Gastrocnemius medialis (tissue), 4 donors: Measurements from ENCODE around the gene MLN.

Experiments
- POLR2A ChIP-seq, 2 donors: fragments of 450-650 bp; IDR thresholded peaks; one replicate each; pipeline ENCODE4 v1.6.1; 2017; ENCODE audit warnings: antibody characterized with exemption in 2 of 2, mild to moderate bottlenecking in 2 of 2, moderate library complexity in 2 of 2
- TF ChIP-seq, protein P1 (sequence below), 5 experiments: fragments of 450-650 bp in 3 of 5; fragments of 200-600 bp in 2 of 5; sonication (generic) in 2 of 5; IDR thresholded peaks in 4 of 5; conservative IDR thresholded peaks in 1 of 5; 1 replicate in 4 of 5; 2 replicates in 1 of 5; pipeline ENCODE4 v1.5.1; 2016 to 2019; ENCODE audit warnings: antibody characterized with exemption in 5 of 5, mild to moderate bottlenecking in 3 of 5, moderate library complexity in 3 of 5

DNA sequence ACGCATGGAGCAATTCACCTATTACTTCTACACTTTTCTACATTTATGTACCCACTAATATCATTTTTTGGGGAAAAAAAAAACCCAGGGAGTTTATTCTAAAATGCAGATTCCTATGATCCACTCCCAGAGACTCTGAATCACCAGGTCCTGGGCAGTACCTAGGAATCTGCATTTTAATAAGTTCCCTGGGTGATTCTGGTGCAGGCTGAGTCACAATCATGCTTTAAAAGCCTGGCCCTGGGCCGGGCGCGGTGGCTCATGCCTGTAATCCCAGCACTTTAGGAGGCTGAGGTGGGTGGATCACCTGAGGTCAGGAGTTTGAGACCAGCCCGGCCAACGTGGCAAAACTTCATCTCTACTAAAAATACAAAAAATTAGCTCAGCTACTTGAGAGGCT, 43.3 kb upstream of the MLN start:
- TF ChIP-seq, protein P1, sequence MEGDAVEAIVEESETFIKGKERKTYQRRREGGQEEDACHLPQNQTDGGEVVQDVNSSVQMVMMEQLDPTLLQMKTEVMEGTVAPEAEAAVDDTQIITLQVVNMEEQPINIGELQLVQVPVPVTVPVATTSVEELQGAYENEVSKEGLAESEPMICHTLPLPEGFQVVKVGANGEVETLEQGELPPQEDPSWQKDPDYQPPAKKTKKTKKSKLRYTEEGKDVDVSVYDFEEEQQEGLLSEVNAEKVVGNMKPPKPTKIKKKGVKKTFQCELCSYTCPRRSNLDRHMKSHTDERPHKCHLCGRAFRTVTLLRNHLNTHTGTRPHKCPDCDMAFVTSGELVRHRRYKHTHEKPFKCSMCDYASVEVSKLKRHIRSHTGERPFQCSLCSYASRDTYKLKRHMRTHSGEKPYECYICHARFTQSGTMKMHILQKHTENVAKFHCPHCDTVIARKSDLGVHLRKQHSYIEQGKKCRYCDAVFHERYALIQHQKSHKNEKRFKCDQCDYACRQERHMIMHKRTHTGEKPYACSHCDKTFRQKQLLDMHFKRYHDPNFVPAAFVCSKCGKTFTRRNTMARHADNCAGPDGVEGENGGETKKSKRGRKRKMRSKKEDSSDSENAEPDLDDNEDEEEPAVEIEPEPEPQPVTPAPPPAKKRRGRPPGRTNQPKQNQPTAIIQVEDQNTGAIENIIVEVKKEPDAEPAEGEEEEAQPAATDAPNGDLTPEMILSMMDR (IDR thresholded peaks at IDR 0.05 in 4 of 5, conservative IDR thresholded peaks at IDR 0.05 in 1 of 5): no peak
- no peak for TF ChIP-seq POLR2A (IDR thresholded peaks at IDR 0.05)
